Measurements from ENCODE around the gene SNX12.

The SNX12 gene

DNA sequence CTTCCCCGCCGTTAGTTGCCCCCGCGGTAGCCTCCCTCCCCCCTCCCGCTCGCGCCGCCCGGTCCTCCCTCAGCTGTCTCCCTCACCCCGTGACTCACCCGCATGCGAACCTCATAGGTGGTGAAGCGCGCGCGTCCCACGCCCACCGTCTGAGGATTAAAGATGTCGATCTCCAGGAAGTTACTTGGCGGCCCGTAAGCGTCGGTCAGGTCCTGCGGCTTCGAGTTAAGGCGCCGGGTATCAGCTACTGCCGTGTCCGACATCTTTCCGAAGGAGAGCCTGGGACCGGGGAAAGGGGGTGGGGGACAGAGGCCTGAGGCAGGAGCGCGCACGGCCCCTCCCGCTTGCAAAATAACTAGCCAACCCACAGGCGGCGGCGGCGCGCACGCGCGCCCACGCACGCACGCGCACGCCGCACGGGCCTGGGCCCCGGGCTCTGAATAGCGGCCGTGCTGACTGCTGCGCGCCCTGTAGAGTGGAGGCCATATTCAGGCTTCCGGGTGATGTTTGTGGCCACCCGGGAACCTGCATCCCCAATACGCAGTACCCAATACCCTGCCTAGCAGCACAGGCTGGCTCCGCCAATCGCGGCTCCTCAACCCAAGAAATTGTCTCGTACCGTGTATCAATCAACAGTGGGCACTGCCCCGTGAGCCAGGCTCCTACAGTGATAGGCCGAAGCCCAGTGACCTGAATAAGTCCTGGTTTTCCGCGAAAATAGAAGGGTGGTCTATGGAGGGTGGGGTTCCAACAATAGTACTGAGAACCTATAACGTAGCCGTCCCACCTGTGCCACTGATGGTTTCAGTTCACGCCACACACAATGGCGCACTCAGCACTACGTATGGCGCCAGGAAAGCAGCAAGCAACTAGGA is at the start of gene SNX12:
Gene SNX12 (minus strand): TSS at position 291 of the 875 bp plus-strand sequence. CDS start 28 bp downstream, at position 263.
- Histone ChIP-seq H3K9me3 (ENCODE audit: control insufficient read depth, insufficient read depth, low read depth, low read length) (no peaks in the 10 kb centered on the region; the same call in 1 of the 2 replicates), H3K4me3 (ENCODE audit: low read depth, low read length) (peak within 1 kb of the TSS; percentile 68), H3K4me1 (ENCODE audit: control insufficient read depth, insufficient read depth, low read length) (no peaks in the 10 kb centered on the region), H3K27ac (ENCODE audit: extremely low read depth, low read depth, low read length) (peak within 1 kb of the TSS; percentile 77), H3K36me3 (ENCODE audit: control insufficient read depth in 2 of 2, insufficient read depth in 1 of 2, low read length in 2 of 2) (peaks cover 0 to 3% of the 10 kb centered on the region in 2 experiments; a peak in 2 of 3 replicates)
- ChIA-PET CTCF (interaction anchor here (0.6 to 1.0 kb wide), 2 partner anchors 98 to 111 kb away, joined by 3 to 5 read pairs; no protein-coding TSS in a partner anchor), POLR2A (interaction anchor here (0.6 to 1.4 kb wide), 5 partner anchors 13 to 188 kb away, joined by 3 to 11 read pairs (median 3); partner anchors contain the start of gene MED12)
- no peak for TF ChIP-seq ZNF19 (tag by site-specific recombination; IDR thresholded peaks at IDR 0.05; ENCODE audit: low read depth)
- TF ChIP-seq ZNF274 (IDR thresholded peaks at IDR 0.05; ENCODE audit: low read length): no peak
- no peak for TF ChIP-seq ZNF274 (tag by site-specific recombination; IDR thresholded peaks at IDR 0.05; ENCODE audit: borderline replicate concordance)
- TF ChIP-seq, protein P1, sequence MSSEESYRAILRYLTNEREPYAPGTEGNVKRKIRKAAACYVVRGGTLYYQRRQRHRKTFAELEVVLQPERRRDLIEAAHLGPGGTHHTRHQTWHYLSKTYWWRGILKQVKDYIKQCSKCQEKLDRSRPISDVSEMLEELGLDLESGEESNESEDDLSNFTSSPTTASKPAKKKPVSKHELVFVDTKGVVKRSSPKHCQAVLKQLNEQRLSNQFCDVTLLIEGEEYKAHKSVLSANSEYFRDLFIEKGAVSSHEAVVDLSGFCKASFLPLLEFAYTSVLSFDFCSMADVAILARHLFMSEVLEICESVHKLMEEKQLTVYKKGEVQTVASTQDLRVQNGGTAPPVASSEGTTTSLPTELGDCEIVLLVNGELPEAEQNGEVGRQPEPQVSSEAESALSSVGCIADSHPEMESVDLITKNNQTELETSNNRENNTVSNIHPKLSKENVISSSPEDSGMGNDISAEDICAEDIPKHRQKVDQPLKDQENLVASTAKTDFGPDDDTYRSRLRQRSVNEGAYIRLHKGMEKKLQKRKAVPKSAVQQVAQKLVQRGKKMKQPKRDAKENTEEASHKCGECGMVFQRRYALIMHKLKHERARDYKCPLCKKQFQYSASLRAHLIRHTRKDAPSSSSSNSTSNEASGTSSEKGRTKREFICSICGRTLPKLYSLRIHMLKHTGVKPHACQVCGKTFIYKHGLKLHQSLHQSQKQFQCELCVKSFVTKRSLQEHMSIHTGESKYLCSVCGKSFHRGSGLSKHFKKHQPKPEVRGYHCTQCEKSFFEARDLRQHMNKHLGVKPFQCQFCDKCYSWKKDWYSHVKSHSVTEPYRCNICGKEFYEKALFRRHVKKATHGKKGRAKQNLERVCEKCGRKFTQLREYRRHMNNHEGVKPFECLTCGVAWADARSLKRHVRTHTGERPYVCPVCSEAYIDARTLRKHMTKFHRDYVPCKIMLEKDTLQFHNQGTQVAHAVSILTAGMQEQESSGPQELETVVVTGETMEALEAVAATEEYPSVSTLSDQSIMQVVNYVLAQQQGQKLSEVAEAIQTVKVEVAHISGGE (tag by site-specific recombination; conservative IDR thresholded peaks at IDR 0.05; ENCODE audit: low read depth): 0 out of 2 replicates have a peak, but pooled peaks have one; percentile 4
- no peak for TF ChIP-seq OVOL3 (tag by site-specific recombination; IDR thresholded peaks at IDR 0.05)
- TF ChIP-seq ZNF830 (tag by site-specific recombination; IDR thresholded peaks at IDR 0.05; ENCODE audit: low read depth): no peak
- no peak for TF ChIP-seq ZNF404 (tag by site-specific recombination; IDR thresholded peaks at IDR 0.05)
- TF ChIP-seq, protein P2, sequence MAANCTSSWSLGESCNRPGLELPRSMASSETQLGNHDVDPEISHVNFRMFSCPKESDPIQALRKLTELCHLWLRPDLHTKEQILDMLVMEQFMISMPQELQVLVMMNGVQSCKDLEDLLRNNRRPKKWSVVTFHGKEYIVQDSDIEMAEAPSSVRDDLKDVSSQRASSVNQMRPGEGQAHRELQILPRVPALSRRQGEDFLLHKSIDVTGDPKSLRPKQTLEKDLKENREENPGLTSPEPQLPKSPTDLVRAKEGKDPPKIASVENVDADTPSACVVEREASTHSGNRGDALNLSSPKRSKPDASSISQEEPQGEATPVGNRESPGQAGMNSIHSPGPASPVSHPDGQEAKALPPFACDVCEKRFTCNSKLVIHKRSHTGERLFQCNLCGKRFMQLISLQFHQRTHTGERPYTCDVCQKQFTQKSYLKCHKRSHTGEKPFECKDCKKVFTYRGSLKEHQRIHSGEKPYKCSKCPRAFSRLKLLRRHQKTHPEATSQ (tag by site-specific recombination; IDR thresholded peaks at IDR 0.05): no peak
- TF ChIP-seq KLF10 (tag by site-specific recombination; IDR thresholded peaks at IDR 0.05): peak; percentile 77; the same call in 1 of the 2 replicates
- no peak for TF ChIP-seq ZNF664 (tag by site-specific recombination; IDR thresholded peaks at IDR 0.05)
- TF ChIP-seq ZSCAN23 (tag by site-specific recombination; IDR thresholded peaks at IDR 0.05): no peak
- TF ChIP-seq ZNF692 (tag by site-specific recombination; IDR thresholded peaks at IDR 0.05): peak; percentile 38
- no peak for TF ChIP-seq ZNF140 (tag by site-specific recombination; IDR thresholded peaks at IDR 0.05)
- no peak for TF ChIP-seq ZNF837 (tag by site-specific recombination; IDR thresholded peaks at IDR 0.05)
- no peak for TF ChIP-seq ZNF654 (tag by site-specific recombination; IDR thresholded peaks at IDR 0.05; ENCODE audit: low read depth)
- no peak for TF ChIP-seq ZNF701 (tag by site-specific recombination; IDR thresholded peaks at IDR 0.05)
- 0 out of 2 replicates have a peak, but pooled peaks have one; percentile 20 for TF ChIP-seq MYNN (tag by site-specific recombination; IDR thresholded peaks at IDR 0.05; ENCODE audit: borderline replicate concordance)
- peak; percentile 90 for TF ChIP-seq ZNF398 (tag by site-specific recombination; IDR thresholded peaks at IDR 0.05)
- TF ChIP-seq PATZ1 (tag by site-specific recombination; IDR thresholded peaks at IDR 0.05): peak; percentile 84; the same call in 1 of the 2 replicates
- no peak; the same call in 1 of the 2 replicates for TF ChIP-seq ZNF121 (tag by site-specific recombination; IDR thresholded peaks at IDR 0.05)
- TF ChIP-seq ZNF24 (tag by site-specific recombination; IDR thresholded peaks at IDR 0.05): no peak
- no peak; the same call in 1 of the 2 replicates for TF ChIP-seq PBX3 (CRISPR knock-in tag; IDR thresholded peaks at IDR 0.05)
- TF ChIP-seq ZNF221 (tag by site-specific recombination; IDR thresholded peaks at IDR 0.05; ENCODE audit: borderline replicate concordance): no peak

Measured in HEK293 (cell line).